HCT116 (cell line): ENCODE results near the gene TCOF1. TPM values are rescaled to one million over a fixed set of nuclear protein-coding genes. Genes with fewer than 3 reads are reported as not detected.

Experiments
- ATAC-seq: fragments of 200-7000 bp; cut with Tn5 transposase; 2 replicates; pipeline ENCODE4 v1.9.1; 2020; ENCODE audit warnings: mild to moderate bottlenecking, moderate library complexity
- BruUV-seq: library from RNA; stranded (reverse); fragments of 400-500 nt; replicated peaks from 2 replicates; lab custom pipeline; 2021; lab: Mats Ljungman, UMichigan
- CTCF ChIA-PET: fragments of 300-600 bp; sonication (Branson Sonifier 250); formaldehyde crosslinking; loops from one replicate; lab custom pipeline; 2021; ENCODE audit warnings: antibody characterized with exemption; lab: Charles Lee
- POLR2A ChIA-PET: fragments of 300-600, 350-600 bp; sonication (Branson Sonifier 250); formaldehyde crosslinking; loops from one replicate; lab custom pipeline; 2021; ENCODE audit warnings: antibody characterized with exemption; lab: Charles Lee
- RAD21 ChIA-PET, 2 experiments: fragments of 300-600 bp; sonication (Branson Sonifier 250); formaldehyde crosslinking; loops; one replicate each; lab custom pipeline; 2023; ENCODE audit warnings: low total read pairs in 2 of 2; ENCODE audit not compliant: uncharacterized antibody in 2 of 2, unreplicated experiment in 2 of 2, low non-redundant PET in 1 of 2; lab: Charles Lee
- DNase-seq: peaks from one replicate; pipeline ENCODE4 v3.0.0-alpha.2; 2010; ENCODE audit warnings: low read depth, low spot score
- H2AFZ ChIP-seq: fragments of 200-600 bp; shearing (Covaris generic), sonication (generic); 2 replicates; pipeline ENCODE4 v1.6.1; 2017; ENCODE audit warnings: low read depth, mixed run types, mixed read lengths, antibody characterized with exemption, low read length; ENCODE audit not compliant: poor library complexity, severe bottlenecking
- H3K27ac ChIP-seq: 2 replicates; pipeline ENCODE4 v1.5.1; 2012; ENCODE audit warnings: low read depth, low read length
- H3K27me3 ChIP-seq: fragments of 200-600 bp; sonication (generic); 2 replicates; pipeline ENCODE4 v1.6.1; 2016; ENCODE audit warnings: mixed run types, low read length, mixed read lengths; ENCODE audit not compliant: insufficient read depth
- H3K36me3 ChIP-seq, 2 experiments: fragments of 200-500 bp in 1 of 2; fragments of 200-600 bp in 1 of 2; sonication (Bioruptor generic) in 1 of 2; sonication (generic) in 1 of 2; 2 replicates each; pipeline versions ENCODE4 v1.5.1 to v1.6.1; 2014 to 2016; ENCODE audit warnings: low read length in 2 of 2, inconsistent platforms in 1 of 2, mixed read lengths in 1 of 2, mixed run types in 1 of 2; ENCODE audit not compliant: insufficient read depth in 2 of 2, control insufficient read depth in 1 of 2
- H3K4me1 ChIP-seq, 2 experiments: fragments of 200-600 bp in 1 of 2; sonication (generic) in 1 of 2; 2 replicates each; pipeline versions ENCODE4 v1.5.1 to v1.6.1; 2012 to 2017; ENCODE audit warnings: low read length in 2 of 2, inconsistent platforms in 1 of 2, mild to moderate bottlenecking in 1 of 2, mixed read lengths in 1 of 2, mixed run types in 1 of 2, moderate library complexity in 1 of 2; ENCODE audit not compliant: insufficient read depth in 2 of 2, control insufficient read depth in 1 of 2
- H3K4me2 ChIP-seq: fragments of 200-600 bp; sonication (generic); 2 replicates; pipeline ENCODE4 v1.6.1; 2017; ENCODE audit warnings: mixed run types, low read length, mixed read lengths
- H3K4me3 ChIP-seq, 2 experiments: fragments of 200-600 bp in 1 of 2; sonication (generic) in 1 of 2; replicated peaks in 1 of 2; 2 replicates each; pipeline ENCODE4 v1.5.1; 2011 to 2016; ENCODE audit warnings: low read length in 2 of 2, control low read depth in 1 of 2, low read depth in 1 of 2, mild to moderate bottlenecking in 1 of 2, mixed read lengths in 1 of 2, mixed run types in 1 of 2
- H3K79me2 ChIP-seq: fragments of 200-600 bp; sonication (generic); 2 replicates; pipeline ENCODE4 v1.6.1; 2017; ENCODE audit warnings: mild to moderate bottlenecking, mixed run types, low read length, moderate library complexity, mixed read lengths; ENCODE audit not compliant: insufficient read depth
- H3K9ac ChIP-seq: fragments of 200-600 bp; sonication (generic); 2 replicates; pipeline ENCODE4 v1.6.1; 2016; ENCODE audit warnings: low read length, mixed read lengths
- H3K9me2 ChIP-seq: fragments of 200-600 bp; sonication (generic), shearing (Covaris generic); 2 replicates; pipeline ENCODE4 v1.6.1; 2017; ENCODE audit warnings: mixed run types, mild to moderate bottlenecking, moderate library complexity; ENCODE audit not compliant: insufficient read depth
- H3K9me3 ChIP-seq, 2 experiments: fragments of 200-500 bp in 1 of 2; fragments of 200-600 bp in 1 of 2; sonication (Bioruptor generic) in 1 of 2; sonication (generic) in 1 of 2; 2 replicates each; pipeline ENCODE4 v1.6.1; 2014 to 2017; ENCODE audit warnings: low read length in 2 of 2, mixed read lengths in 2 of 2, inconsistent platforms in 1 of 2, low read depth in 1 of 2, mild to moderate bottlenecking in 1 of 2, mixed run types in 1 of 2, moderate library complexity in 1 of 2; ENCODE audit not compliant: control insufficient read depth in 1 of 2, insufficient read depth in 1 of 2
- H4K20me1 ChIP-seq: fragments of 200-600 bp; sonication (generic), shearing (Covaris generic); 2 replicates; pipeline ENCODE4 v1.6.1; 2017; ENCODE audit warnings: mixed run types, mild to moderate bottlenecking, moderate library complexity; ENCODE audit not compliant: insufficient read depth
- intact Hi-C: fragments of 100-400 bp; cut with micrococcal nuclease; formaldehyde crosslinking; loops from 2 replicates; pipeline ENCODE4 v1.10.0; 2022
- total RNA-seq: library from RNA; stranded (reverse); gene quantifications from one replicate; pipeline ENCODE4 v1.2.1, GENCODE V29; 2021; ENCODE audit not compliant: unreplicated experiment
- TF ChIP-seq, protein P1 (sequence below): IDR thresholded peaks from 2 replicates; pipeline ENCODE4 v1.6.1; 2012; ENCODE audit warnings: low read depth
- TF ChIP-seq, protein P2 (sequence below), 3 experiments: fragments of 200-600 bp in 1 of 3; sonication (generic) in 1 of 3; IDR thresholded peaks in 2 of 3; conservative IDR thresholded peaks in 1 of 3; 2 replicates each; pipeline ENCODE4 v1.5.1; 2012 to 2017; ENCODE audit warnings: low read depth in 2 of 3, low read length in 2 of 3, antibody characterized with exemption in 1 of 3, borderline replicate concordance in 1 of 3, control low read depth in 1 of 3, mild to moderate bottlenecking in 1 of 3, mixed read lengths in 1 of 3, mixed run types in 1 of 3, moderate library complexity in 1 of 3; ENCODE audit not compliant: insufficient read depth in 1 of 3

TCOF1 gene
- total RNA-seq, 1 experiment from 2014 or later: 94.7 TPM

- TF ChIP-seq, protein P1, sequence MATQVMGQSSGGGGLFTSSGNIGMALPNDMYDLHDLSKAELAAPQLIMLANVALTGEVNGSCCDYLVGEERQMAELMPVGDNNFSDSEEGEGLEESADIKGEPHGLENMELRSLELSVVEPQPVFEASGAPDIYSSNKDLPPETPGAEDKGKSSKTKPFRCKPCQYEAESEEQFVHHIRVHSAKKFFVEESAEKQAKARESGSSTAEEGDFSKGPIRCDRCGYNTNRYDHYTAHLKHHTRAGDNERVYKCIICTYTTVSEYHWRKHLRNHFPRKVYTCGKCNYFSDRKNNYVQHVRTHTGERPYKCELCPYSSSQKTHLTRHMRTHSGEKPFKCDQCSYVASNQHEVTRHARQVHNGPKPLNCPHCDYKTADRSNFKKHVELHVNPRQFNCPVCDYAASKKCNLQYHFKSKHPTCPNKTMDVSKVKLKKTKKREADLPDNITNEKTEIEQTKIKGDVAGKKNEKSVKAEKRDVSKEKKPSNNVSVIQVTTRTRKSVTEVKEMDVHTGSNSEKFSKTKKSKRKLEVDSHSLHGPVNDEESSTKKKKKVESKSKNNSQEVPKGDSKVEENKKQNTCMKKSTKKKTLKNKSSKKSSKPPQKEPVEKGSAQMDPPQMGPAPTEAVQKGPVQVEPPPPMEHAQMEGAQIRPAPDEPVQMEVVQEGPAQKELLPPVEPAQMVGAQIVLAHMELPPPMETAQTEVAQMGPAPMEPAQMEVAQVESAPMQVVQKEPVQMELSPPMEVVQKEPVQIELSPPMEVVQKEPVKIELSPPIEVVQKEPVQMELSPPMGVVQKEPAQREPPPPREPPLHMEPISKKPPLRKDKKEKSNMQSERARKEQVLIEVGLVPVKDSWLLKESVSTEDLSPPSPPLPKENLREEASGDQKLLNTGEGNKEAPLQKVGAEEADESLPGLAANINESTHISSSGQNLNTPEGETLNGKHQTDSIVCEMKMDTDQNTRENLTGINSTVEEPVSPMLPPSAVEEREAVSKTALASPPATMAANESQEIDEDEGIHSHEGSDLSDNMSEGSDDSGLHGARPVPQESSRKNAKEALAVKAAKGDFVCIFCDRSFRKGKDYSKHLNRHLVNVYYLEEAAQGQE: no peak
- TF ChIP-seq, protein P2, sequence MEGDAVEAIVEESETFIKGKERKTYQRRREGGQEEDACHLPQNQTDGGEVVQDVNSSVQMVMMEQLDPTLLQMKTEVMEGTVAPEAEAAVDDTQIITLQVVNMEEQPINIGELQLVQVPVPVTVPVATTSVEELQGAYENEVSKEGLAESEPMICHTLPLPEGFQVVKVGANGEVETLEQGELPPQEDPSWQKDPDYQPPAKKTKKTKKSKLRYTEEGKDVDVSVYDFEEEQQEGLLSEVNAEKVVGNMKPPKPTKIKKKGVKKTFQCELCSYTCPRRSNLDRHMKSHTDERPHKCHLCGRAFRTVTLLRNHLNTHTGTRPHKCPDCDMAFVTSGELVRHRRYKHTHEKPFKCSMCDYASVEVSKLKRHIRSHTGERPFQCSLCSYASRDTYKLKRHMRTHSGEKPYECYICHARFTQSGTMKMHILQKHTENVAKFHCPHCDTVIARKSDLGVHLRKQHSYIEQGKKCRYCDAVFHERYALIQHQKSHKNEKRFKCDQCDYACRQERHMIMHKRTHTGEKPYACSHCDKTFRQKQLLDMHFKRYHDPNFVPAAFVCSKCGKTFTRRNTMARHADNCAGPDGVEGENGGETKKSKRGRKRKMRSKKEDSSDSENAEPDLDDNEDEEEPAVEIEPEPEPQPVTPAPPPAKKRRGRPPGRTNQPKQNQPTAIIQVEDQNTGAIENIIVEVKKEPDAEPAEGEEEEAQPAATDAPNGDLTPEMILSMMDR (IDR thresholded peaks at IDR 0.05 in 2 of 3, conservative IDR thresholded peaks at IDR 0.05 in 1 of 3; ENCODE audit: borderline replicate concordance in 1 of 3, insufficient read depth in 1 of 3, low read depth in 2 of 3, low read length in 2 of 3): peak; percentile 32 to 85 (median 71); a peak in 4 of 6 replicates
- Histone ChIP-seq H3K9me2 (no peaks in the 10 kb centered on the region), H3K27me3 (no peaks in the 10 kb centered on the region), H2AFZ (no peak overlapping the region), H3K4me2 (no peak overlapping the region), H3K9me3 (no peaks in the 10 kb centered on the region), H3K79me2 (no peaks in the 10 kb centered on the region), H3K4me3 (no peak overlapping the region), H3K4me1 (peaks cover 7 to 25% of the 10 kb centered on the region in 2 experiments; a peak in 3 of 4 replicates), H3K27ac (no peak overlapping the region), H3K9ac (no peak overlapping the region), H3K36me3 (peaks cover 5 to 12% of the 10 kb centered on the region in 2 experiments), H4K20me1 (no peaks in the 10 kb centered on the region; the same call in 1 of the 2 replicates)
- intact Hi-C loops: loop anchor here (5.0 kb wide), 2 partner anchors 42 to 82 kb away; partner anchors contain the start of gene TCOF1
- ChIA-PET POLR2A (no interaction called here), RAD21 (no interaction called here), CTCF (interaction anchor here (1.4 kb wide), 1 partner anchor 605 kb away, joined by 4 read pairs; no protein-coding TSS in a partner anchor)
- DNase-seq (no peak), ATAC-seq (peak; percentile 58)
- BruUV-seq: no TSS peak
Observed at GRCh38 chr5:150438873-150439546, 81.5 kb downstream of the TCOF1 start.
